SHP77 (cell line): ENCODE measurements around the gene NSFL1C.
A peak's percentile ranks its signal among the peaks of the same experiment; 100 is the strongest.
"Not testable (repeated sequence)": the region's sequence is repeated elsewhere in the genome, so short reads cannot be mapped to it uniquely, and the experiment has no call there.

Experiments
- DNase-seq, 2 experiments: peaks; one replicate each; lab custom pipeline; 2025; lab: John Stamatoyannopoulos, UW

Gene NSFL1C

GRCh38 chr20:1423625-1424106 is 43.0 kb downstream of the NSFL1C start:
- peak; percentile 34 to 41 for DNase-seq

GRCh38 chr20:1423206-1423605 is 43.4 kb downstream of the NSFL1C start:
- DNase-seq: no peak

- DNase-seq: no peak
Observed at GRCh38 chr20:1422753-1423152, 43.9 kb downstream of the NSFL1C start.

GRCh38 chr20:1420066-1420465 is 46.6 kb downstream of the NSFL1C start:
- no peak for DNase-seq

- no peak for DNase-seq
Observed at GRCh38 chr20:1418350-1418749, 48.3 kb downstream of the NSFL1C start.

- no peak for DNase-seq
Observed at GRCh38 chr20:1417790-1418189, 48.9 kb downstream of the NSFL1C start.

- no peak for DNase-seq
Observed at GRCh38 chr20:1417273-1417672, 49.4 kb downstream of the NSFL1C start.

GRCh38 chr20:1415667-1416468 is 50.8 kb downstream of the NSFL1C start:
- DNase-seq: peak in 1 of 2 experiments; percentile 33

GRCh38 chr20:1414982-1415381 is 51.7 kb downstream of the NSFL1C start:
- DNase-seq: no peak

- no peak for DNase-seq
Observed at GRCh38 chr20:1405801-1406200, 60.8 kb downstream of the NSFL1C start.

GRCh38 chr20:1403624-1404023 is 63.0 kb downstream of the NSFL1C start:
- DNase-seq: no peak

- DNase-seq: no peak
Observed at GRCh38 chr20:1402149-1402548, 64.5 kb downstream of the NSFL1C start.

GRCh38 chr20:1401451-1401907 is 65.2 kb downstream of the NSFL1C start:
- DNase-seq: no peak

- DNase-seq: peak; percentile 48 to 50
Observed at GRCh38 chr20:1399678-1400366, 66.8 kb downstream of the NSFL1C start.

- not testable (repeated sequence) for DNase-seq
Observed at GRCh38 chr20:1398185-1398584, 68.5 kb downstream of the NSFL1C start.

- no peak for DNase-seq
Observed at GRCh38 chr20:1397710-1398109, 68.9 kb downstream of the NSFL1C start.

- no peak for DNase-seq
Observed at GRCh38 chr20:1396702-1397101, 69.9 kb downstream of the NSFL1C start.

GRCh38 chr20:1396264-1396663 is 70.4 kb downstream of the NSFL1C start:
- no peak for DNase-seq

- DNase-seq: no peak
Observed at GRCh38 chr20:1394686-1395085, 72.0 kb downstream of the NSFL1C start.

GRCh38 chr20:1393507-1393882 is 73.2 kb downstream of the NSFL1C start:
- no peak for DNase-seq

GRCh38 chr20:1392693-1393506 is 73.7 kb downstream of the NSFL1C start, which contains the start of gene FKBP1A:
FKBP1A (minus strand) TSS chr20:1393054; CDS start chr20:1392998, 56 bp downstream.
- peak; percentile 93 to 96 for DNase-seq

- DNase-seq: no peak
Observed at GRCh38 chr20:1392443-1392692, 74.3 kb downstream of the NSFL1C start.
